H1 (cell line): ENCODE measurements around the gene TERB1. TPM values are rescaled to one million over a fixed set of nuclear protein-coding genes. Genes with fewer than 3 reads are reported as not detected.

ENCODE experiments used
- CTCF ChIA-PET: fragments of 300-600 bp; sonication (Branson Sonifier 250); formaldehyde crosslinking; loops from one replicate; lab custom pipeline; 2021; ENCODE audit not compliant: partially characterized antibody; lab: Charles Lee
- POLR2A ChIA-PET: fragments of 300-600 bp; sonication (Branson Sonifier 250); formaldehyde crosslinking; loops from one replicate; lab custom pipeline; 2021; ENCODE audit warnings: inconsistent platforms; ENCODE audit not compliant: partially characterized antibody; lab: Charles Lee
- DNase-seq, 2 experiments: peaks; one replicate each; pipeline versions ENCODE4 v3.0.0 to v3.0.0-alpha.2; 2010 to 2022; ENCODE audit warnings: low spot score in 2 of 2, low read depth in 1 of 2, mixed read lengths in 1 of 2
- FAIRE-seq: peaks from 2 replicates; lab custom pipeline; 2011; peaks lifted over from hg19 to GRCh38; lab: Jason Lieb, UNC
- H2AFZ ChIP-seq: 2 replicates; pipeline ENCODE4 v1.8.1; 2012; ENCODE audit warnings: low read length, inconsistent platforms
- H2AK5ac ChIP-seq: 2 replicates; pipeline ENCODE4 v1.6.1; 2013; ENCODE audit warnings: low read depth, low read length
- H2BK120ac ChIP-seq: replicated peaks from 2 replicates; pipeline ENCODE3; 2013; ENCODE audit warnings: low read depth, low read length, inconsistent platforms
- H2BK12ac ChIP-seq: 2 replicates; pipeline ENCODE4 v1.6.1; 2013; ENCODE audit warnings: low read depth, low read length
- H2BK15ac ChIP-seq: 2 replicates; pipeline ENCODE4 v1.6.1; 2013; ENCODE audit warnings: low read length
- H2BK20ac ChIP-seq: 2 replicates; pipeline ENCODE4 v1.6.1; 2013; ENCODE audit warnings: low read length
- H2BK5ac ChIP-seq: 2 replicates; pipeline ENCODE4 v1.6.1; 2013; ENCODE audit warnings: low read depth, low read length
- H3K14ac ChIP-seq: 2 replicates; pipeline ENCODE4 v1.6.1; 2013; ENCODE audit warnings: inconsistent platforms; ENCODE audit not compliant: insufficient read length
- H3K18ac ChIP-seq: 2 replicates; pipeline ENCODE4 v1.6.1; 2013; ENCODE audit warnings: low read length; ENCODE audit errors: extremely low read depth
- H3K23ac ChIP-seq: 2 replicates; pipeline ENCODE4 v1.6.1; 2013; ENCODE audit warnings: inconsistent platforms; ENCODE audit not compliant: insufficient read length
- H3K23me2 ChIP-seq: 2 replicates; pipeline ENCODE4 v1.6.1; 2013; ENCODE audit warnings: low read depth, low read length
- H3K27ac ChIP-seq: 2 replicates; pipeline ENCODE4 v1.6.1; 2011; ENCODE audit warnings: low read depth, low read length, inconsistent platforms
- H3K27me3 ChIP-seq, 4 experiments: replicated peaks in 1 of 4; 1 replicate in 1 of 4; 2 replicates in 3 of 4; pipeline versions ENCODE4 v1.6.1 to v1.8.1; 2011 to 2013; ENCODE audit warnings: low read length in 3 of 4, mild to moderate bottlenecking in 3 of 4, inconsistent platforms in 2 of 4, mixed read lengths in 2 of 4, moderate library complexity in 1 of 4; ENCODE audit not compliant: control insufficient read depth in 3 of 4, insufficient read depth in 3 of 4; ENCODE audit errors: extremely low read depth in 1 of 4
- H3K36me3 ChIP-seq, 4 experiments: 2 replicates each; pipeline versions ENCODE4 v1.6.1 to v1.8.1; 2011 to 2013; ENCODE audit warnings: mild to moderate bottlenecking in 4 of 4, low read length in 3 of 4, moderate library complexity in 2 of 4, control low read depth in 1 of 4, inconsistent platforms in 1 of 4; ENCODE audit not compliant: insufficient read depth in 4 of 4, control insufficient read depth in 2 of 4
- H3K4ac ChIP-seq: replicated peaks from 2 replicates; pipeline ENCODE3; 2013; ENCODE audit warnings: low read length, low read depth, mixed read lengths, inconsistent platforms; ENCODE audit not compliant: insufficient read length
- H3K4me1 ChIP-seq, 4 experiments: replicated peaks in 1 of 4; 1 replicate in 1 of 4; 2 replicates in 3 of 4; pipeline versions ENCODE4 v1.6.1 to v1.8.1; 2011 to 2013; ENCODE audit warnings: low read length in 3 of 4, inconsistent platforms in 2 of 4, mixed read lengths in 1 of 4; ENCODE audit not compliant: insufficient read depth in 4 of 4, control insufficient read depth in 3 of 4
- H3K4me2 ChIP-seq, 2 experiments: 2 replicates each; pipeline versions ENCODE4 v1.6.1 to v1.8.1; 2011 to 2013; ENCODE audit warnings: low read depth in 2 of 2, low read length in 2 of 2, control low read depth in 1 of 2, inconsistent platforms in 1 of 2, mild to moderate bottlenecking in 1 of 2; ENCODE audit not compliant: insufficient read depth in 1 of 2
- H3K4me3 ChIP-seq, 4 experiments: fragments of 200-600, 300-600 bp in 1 of 4; sonication (generic), shearing (Covaris generic), sonication (Bioruptor Twin) in 1 of 4; 2 replicates each; pipeline versions ENCODE4 v1.5.1 to v1.8.1; 2011 to 2016; ENCODE audit warnings: low read length in 4 of 4, low read depth in 3 of 4, control low read depth in 2 of 4, inconsistent platforms in 2 of 4, mild to moderate bottlenecking in 2 of 4, mixed read lengths in 1 of 4, moderate library complexity in 1 of 4; ENCODE audit not compliant: insufficient read depth in 2 of 4; ENCODE audit errors: extremely low read depth in 1 of 4
- H3K56ac ChIP-seq: replicated peaks from 2 replicates; pipeline ENCODE3; 2013; ENCODE audit warnings: low read depth, mild to moderate bottlenecking, mixed read lengths, low read length, inconsistent platforms; ENCODE audit not compliant: insufficient read length
- H3K79me1 ChIP-seq: 2 replicates; pipeline ENCODE4 v1.6.1; 2013; ENCODE audit warnings: low read depth, low read length, control low read depth
- H3K79me2 ChIP-seq, 2 experiments: 2 replicates each; pipeline versions ENCODE4 v1.6.1 to v1.8.1; 2012 to 2013; ENCODE audit warnings: low read length in 2 of 2, mild to moderate bottlenecking in 2 of 2, inconsistent platforms in 1 of 2; ENCODE audit not compliant: insufficient read depth in 2 of 2, control insufficient read depth in 1 of 2
- H3K9ac ChIP-seq, 4 experiments: replicated peaks in 1 of 4; 1 replicate in 1 of 4; 2 replicates in 3 of 4; pipeline versions ENCODE4 v1.6.1 to v1.8.1; 2011 to 2013; ENCODE audit warnings: low read depth in 3 of 4, low read length in 3 of 4, control low read depth in 2 of 4, mild to moderate bottlenecking in 2 of 4, moderate library complexity in 2 of 4, inconsistent platforms in 1 of 4; ENCODE audit errors: extremely low read depth in 1 of 4
- H3K9me3 ChIP-seq, 2 experiments: 2 replicates each; pipeline versions ENCODE4 v1.6.1 to v1.8.1; 2012 to 2013; ENCODE audit warnings: mild to moderate bottlenecking in 2 of 2, moderate library complexity in 2 of 2, control low read depth in 1 of 2, inconsistent platforms in 1 of 2, low read depth in 1 of 2, low read length in 1 of 2, mixed read lengths in 1 of 2; ENCODE audit not compliant: insufficient read depth in 2 of 2
- H4K20me1 ChIP-seq, 2 experiments: replicated peaks in 1 of 2; 2 replicates each; pipeline versions ENCODE3 to v1.8.1; 2011 to 2013; ENCODE audit warnings: inconsistent platforms in 2 of 2, low read length in 2 of 2, mild to moderate bottlenecking in 1 of 2; ENCODE audit not compliant: insufficient read depth in 2 of 2, control insufficient read depth in 1 of 2
- H4K5ac ChIP-seq: 2 replicates; pipeline ENCODE4 v1.6.1; 2013; ENCODE audit warnings: low read length, low read depth, mixed read lengths, inconsistent platforms; ENCODE audit not compliant: insufficient read length
- H4K8ac ChIP-seq: 2 replicates; pipeline ENCODE4 v1.8.0; 2013; ENCODE audit warnings: mild to moderate bottlenecking, moderate library complexity, low read length, inconsistent platforms; ENCODE audit not compliant: insufficient read depth; ENCODE audit errors: extremely low read depth
- H4K91ac ChIP-seq: replicated peaks from 2 replicates; pipeline ENCODE3; 2013; ENCODE audit warnings: low read length, mixed read lengths, inconsistent platforms; ENCODE audit not compliant: insufficient read length
- BACH1 ChIP-seq: IDR thresholded peaks from 2 replicates; pipeline ENCODE4 v1.6.1; 2012; ENCODE audit warnings: low read length, improper control_type of control experiment
- BCL11A ChIP-seq, 2 experiments: IDR thresholded peaks; one replicate each; pipeline ENCODE4 v1.6.1; 2011; ENCODE audit warnings: low read depth in 2 of 2, low read length in 2 of 2, mild to moderate bottlenecking in 2 of 2
- EZH2 ChIP-seq: fragments of 200-600 bp; sonication (generic); IDR thresholded peaks from 2 replicates; pipeline ENCODE4 v1.7.1; 2012; ENCODE audit warnings: low read depth, mild to moderate bottlenecking, moderate library complexity, low read length, inconsistent platforms; ENCODE audit not compliant: severe bottlenecking
- FOSL1 ChIP-seq: IDR thresholded peaks from 2 replicates; pipeline ENCODE4 v1.6.1; 2011; ENCODE audit warnings: mild to moderate bottlenecking, low read depth, low read length, moderate library complexity; ENCODE audit not compliant: insufficient read depth
- JUND ChIP-seq: IDR thresholded peaks from 2 replicates; pipeline ENCODE4 v1.6.1; 2011; ENCODE audit warnings: mild to moderate bottlenecking, improper control_type of control experiment, low read length
- KDM4A ChIP-seq: IDR thresholded peaks from one replicate; pipeline ENCODE4 v1.7.1; 2012; ENCODE audit warnings: low read depth, mild to moderate bottlenecking, moderate library complexity, low read length, inconsistent platforms; ENCODE audit not compliant: severe bottlenecking
- POLR2AphosphoS5 ChIP-seq: IDR thresholded peaks from 2 replicates; pipeline ENCODE4 v1.6.1; 2011; ENCODE audit warnings: low read depth, low read length
- POU5F1 ChIP-seq: IDR thresholded peaks from 2 replicates; pipeline ENCODE4 v1.6.1; 2011; ENCODE audit warnings: low read depth, mild to moderate bottlenecking, low read length, moderate library complexity
- SIRT6 ChIP-seq: IDR thresholded peaks from one replicate; pipeline ENCODE4 v1.7.1; 2012; ENCODE audit warnings: low read length, inconsistent platforms
- SP2 ChIP-seq: IDR thresholded peaks from 2 replicates; pipeline ENCODE4 v1.6.1; 2012; ENCODE audit warnings: mild to moderate bottlenecking, low read length, inconsistent platforms
- SRF ChIP-seq: IDR thresholded peaks from 2 replicates; pipeline ENCODE4 v1.6.1; 2011; ENCODE audit warnings: mild to moderate bottlenecking, low read depth, low read length, moderate library complexity
- TAF1 ChIP-seq: IDR thresholded peaks from 2 replicates; pipeline ENCODE4 v1.6.1; 2011; ENCODE audit warnings: mild to moderate bottlenecking, low read depth, low read length
- TAF7 ChIP-seq: optimal IDR thresholded peaks from 2 replicates; pipeline ENCODE3; 2011; ENCODE audit warnings: low read depth, mild to moderate bottlenecking, inconsistent platforms, low read length, moderate library complexity, borderline replicate concordance
- YY1 ChIP-seq: IDR thresholded peaks from 2 replicates; pipeline ENCODE4 v1.6.1; 2011; ENCODE audit warnings: low read depth, mild to moderate bottlenecking, low read length
- WGBS, 2 experiments: shearing (Covaris generic) in 1 of 2; methylation state at CpG; one replicate each; pipeline versions ENCODE4 v1.1.6 to v1.1.7; 2013 to 2015; ENCODE audit warnings: low lambda C conversion rate in 2 of 2, mixed read lengths in 2 of 2, inconsistent platforms in 1 of 2, low coverage in 1 of 2, missing lambda C conversion rate in 1 of 2; ENCODE audit not compliant: insufficient replicate concordance in 2 of 2, insufficient coverage in 1 of 2, insufficient read length in 1 of 2; ENCODE audit errors: extremely low coverage in 1 of 2, missing lambda C conversion rate in 1 of 2; 5-methylcytosine and 5-hydroxymethylcytosine counted together
- polyA plus RNA-seq, 7 experiments: library from polyadenylated mRNA; depleted of rRNA in 3 of 7; stranded (reverse) in 5 of 7; unstranded in 2 of 7; fragments of >200 nt in 5 of 7; fragments of 200-250 nt in 2 of 7; gene quantifications; 1 replicate in 5 of 7; 2 replicates in 1 of 7; 4 replicates in 1 of 7; pipeline versions ENCODE4 v1.2.1 to v1.2.3, GENCODE V29; 2011 to 2013; ENCODE audit warnings: missing spikeins in 2 of 7, mixed read lengths in 2 of 7
- total RNA-seq: library from RNA; stranded (reverse); fragmentation: NEBNext Ultra II Directional; extraction: Animal tissue kit (Norgen Biotek cat#: 25700); gene quantifications from 2 replicates; pipeline ENCODE4 v1.2.1, GENCODE V29; 2021

The TERB1 gene
- total and polyA plus RNA-seq, 2 of the 8 experiments (the other 6 are each of a cell fraction or from before 2014, with no cell fraction given): not detected

- Histone ChIP-seq H4K8ac (no peak overlapping the region), H2BK5ac (no peak overlapping the region), H4K5ac (no peak overlapping the region), H3K4me2 (no peak overlapping the region), H3K27ac (no peak overlapping the region), H3K79me2 (no peaks in the 10 kb centered on the region), H4K91ac (no peak overlapping the region), H4K20me1 (no peaks in the 10 kb centered on the region), H2BK20ac (no peak overlapping the region), H3K36me3 (peaks cover 0 to 7% (median 5%) of the 10 kb centered on the region in 4 experiments; a peak in 4 of 8 replicates), H2BK12ac (no peak overlapping the region), H3K79me1 (no peaks in the 10 kb centered on the region), H3K18ac (no peak overlapping the region), H2BK15ac (no peak overlapping the region), H3K9me3 (no peaks in the 10 kb centered on the region), H3K4ac (no peak overlapping the region), H3K23ac (no peak overlapping the region), H3K4me1 (no peaks in the 10 kb centered on the region; a peak in 1 of 7 replicates), H2AK5ac (no peak overlapping the region), H3K14ac (no peak overlapping the region), H2AFZ (no peak overlapping the region), H2BK120ac (no peak overlapping the region), H3K23me2 (no peaks in the 10 kb centered on the region), H3K27me3 (no peaks in the 10 kb centered on the region), H3K4me3 (no peak overlapping the region), H3K9ac (no peak overlapping the region), H3K56ac (no peak overlapping the region)
- ChIA-PET POLR2A (no interaction called here), CTCF (interaction anchor here (0.7 kb wide), 1 partner anchor 86 kb away, joined by 3 read pairs; no protein-coding TSS in a partner anchor)
- DNase-seq (no peak), FAIRE-seq (no peak)
- WGBS, 2 experiments: 95% methylated on average over 2 of the region's 2 CpGs; no CpG with 5 or more reads in 1 of the 2 experiments
- TF ChIP-seq YY1 (no peak), TAF1 (no peak), SRF (no peak), JUND (no peak), SP2 (no peak), KDM4A (no peak), BACH1 (no peak), SIRT6 (no peak), FOSL1 (no peak), BCL11A (IDR thresholded peaks at IDR 0.05; ENCODE audit: low read depth in 2 of 2, low read length in 2 of 2) (no peak), EZH2 (no peak), POU5F1 (no peak), TAF7 (no peak), POLR2AphosphoS5 (no peak)
These were observed 3.2 kb downstream of the TERB1 start for GRCh38 chr16:66798161-66798560.
